Mesendoderm (in vitro differentiated cells): Measurements from ENCODE around the gene ATP2A3.
"Not testable (repeated sequence)": the region's sequence is repeated elsewhere in the genome, so short reads cannot be mapped to it uniquely, and the experiment has no call there.

Experiments
- DNase-seq: peaks from one replicate; pipeline ENCODE4 v3.0.0; 2013
- H2AK5ac ChIP-seq: 2 replicates; pipeline ENCODE4 v1.6.1; 2013; ENCODE audit warnings: low read length, inconsistent platforms
- H2BK120ac ChIP-seq: 2 replicates; pipeline ENCODE4 v1.6.1; 2013; ENCODE audit warnings: low read depth, mild to moderate bottlenecking, low read length, moderate library complexity, mixed read lengths
- H2BK15ac ChIP-seq: replicated peaks from 2 replicates; pipeline ENCODE4 v1.6.1; 2013; ENCODE audit warnings: low read depth, mild to moderate bottlenecking, moderate library complexity
- H2BK5ac ChIP-seq: 2 replicates; pipeline ENCODE4 v1.6.1; 2013; ENCODE audit warnings: low read length, inconsistent platforms
- H3K18ac ChIP-seq: 2 replicates; pipeline ENCODE4 v1.6.1; 2013; ENCODE audit warnings: mild to moderate bottlenecking, low read length, mixed read lengths
- H3K23ac ChIP-seq: one replicate; pipeline ENCODE4 v1.6.1; 2013; ENCODE audit warnings: low read length
- H3K27ac ChIP-seq: 2 replicates; pipeline ENCODE4 v1.5.1; 2013; ENCODE audit warnings: low read depth, mild to moderate bottlenecking, inconsistent platforms, low read length, moderate library complexity
- H3K27me3 ChIP-seq: 2 replicates; pipeline ENCODE4 v1.6.1; 2013; ENCODE audit warnings: low read length, control low read depth, mild to moderate bottlenecking, inconsistent platforms; ENCODE audit not compliant: insufficient read depth, poor library complexity
- H3K36me3 ChIP-seq: 2 replicates; pipeline ENCODE4 v1.6.1; 2013; ENCODE audit warnings: low read length, inconsistent platforms; ENCODE audit not compliant: control insufficient read depth, insufficient read depth
- H3K4ac ChIP-seq: one replicate; pipeline ENCODE4 v1.6.1; 2013; ENCODE audit warnings: low read depth, mild to moderate bottlenecking, low read length, moderate library complexity
- H3K4me1 ChIP-seq: 2 replicates; pipeline ENCODE4 v1.6.1; 2013; ENCODE audit warnings: low read depth, low read length, inconsistent platforms; ENCODE audit not compliant: control insufficient read depth
- H3K4me2 ChIP-seq: 2 replicates; pipeline ENCODE4 v1.6.1; 2013; ENCODE audit warnings: low read length
- H3K4me3 ChIP-seq: 2 replicates; pipeline ENCODE4 v1.5.1; 2013; ENCODE audit warnings: mild to moderate bottlenecking, low read length
- H3K56ac ChIP-seq: one replicate; pipeline ENCODE4 v1.6.1; 2013; ENCODE audit warnings: low read length
- H3K79me1 ChIP-seq: 2 replicates; pipeline ENCODE4 v1.6.1; 2013; ENCODE audit warnings: low read length, inconsistent platforms
- H3K79me2 ChIP-seq: 2 replicates; pipeline ENCODE4 v1.6.1; 2013; ENCODE audit warnings: mild to moderate bottlenecking, low read length; ENCODE audit not compliant: control insufficient read depth, insufficient read depth
- H3K9ac ChIP-seq: 2 replicates; pipeline ENCODE4 v1.6.1; 2013; ENCODE audit warnings: low read length, inconsistent platforms
- H4K5ac ChIP-seq: one replicate; pipeline ENCODE4 v1.6.1; 2013; ENCODE audit warnings: low read length
- H4K8ac ChIP-seq: one replicate; pipeline ENCODE4 v1.6.1; 2013; ENCODE audit warnings: low read depth, mild to moderate bottlenecking, control low read depth, low read length, moderate library complexity
- WGBS: extraction: QIAGEN DNeasy Blood & Tissue Kit; methylation state at CpG from one replicate; pipeline ENCODE4 v1.1.7; 2013; ENCODE audit warnings: low lambda C conversion rate, missing lambda C conversion rate; ENCODE audit not compliant: insufficient coverage; ENCODE audit errors: extremely low coverage; 5-methylcytosine and 5-hydroxymethylcytosine counted together

ATP2A3 gene

DNA sequence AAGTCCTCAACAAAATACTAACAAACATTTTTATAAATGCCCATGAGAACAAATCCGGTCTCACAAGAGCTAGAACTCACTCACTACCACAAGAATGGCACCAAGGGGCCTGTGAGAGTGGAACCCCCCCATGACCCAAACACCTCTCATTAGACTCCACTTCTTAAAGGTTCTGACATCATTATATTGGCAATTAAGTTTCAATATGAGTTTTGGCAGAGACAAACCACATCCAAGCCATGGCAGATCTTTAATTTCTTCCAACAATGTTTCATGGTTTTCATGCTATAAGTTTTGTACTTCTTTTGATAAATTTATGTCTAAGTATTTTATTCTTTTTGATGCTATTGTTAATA lies 30.0 kb upstream of the ATP2A3 start:
- H3K4me1 ChIP-seq = no peaks in the 10 kb centered on the region
- no peak overlapping the region for H2BK15ac ChIP-seq
- no peak overlapping the region for H3K23ac ChIP-seq
- H3K79me1 ChIP-seq = no peaks in the 10 kb centered on the region
- no peak overlapping the region for H3K4me3 ChIP-seq
- no peak for DNase-seq
- no peaks in the 10 kb centered on the region for H3K79me2 ChIP-seq
- no peak overlapping the region for H4K5ac ChIP-seq
- no peaks in the 10 kb centered on the region for H3K36me3 ChIP-seq
- H3K4me2 ChIP-seq = no peak overlapping the region
- WGBS = no CpG with 5 or more reads among the region's 1 CpG
- H4K8ac ChIP-seq = no peak overlapping the region
- no peak overlapping the region for H2AK5ac ChIP-seq
- no peak overlapping the region for H3K4ac ChIP-seq
- no peak overlapping the region for H2BK5ac ChIP-seq
- H3K27ac ChIP-seq = no peak overlapping the region
- no peaks in the 10 kb centered on the region for H3K27me3 ChIP-seq
- no peak overlapping the region for H3K56ac ChIP-seq
- H3K9ac ChIP-seq = no peak overlapping the region
- no peak overlapping the region for H2BK120ac ChIP-seq
- no peak overlapping the region for H3K18ac ChIP-seq

DNA sequence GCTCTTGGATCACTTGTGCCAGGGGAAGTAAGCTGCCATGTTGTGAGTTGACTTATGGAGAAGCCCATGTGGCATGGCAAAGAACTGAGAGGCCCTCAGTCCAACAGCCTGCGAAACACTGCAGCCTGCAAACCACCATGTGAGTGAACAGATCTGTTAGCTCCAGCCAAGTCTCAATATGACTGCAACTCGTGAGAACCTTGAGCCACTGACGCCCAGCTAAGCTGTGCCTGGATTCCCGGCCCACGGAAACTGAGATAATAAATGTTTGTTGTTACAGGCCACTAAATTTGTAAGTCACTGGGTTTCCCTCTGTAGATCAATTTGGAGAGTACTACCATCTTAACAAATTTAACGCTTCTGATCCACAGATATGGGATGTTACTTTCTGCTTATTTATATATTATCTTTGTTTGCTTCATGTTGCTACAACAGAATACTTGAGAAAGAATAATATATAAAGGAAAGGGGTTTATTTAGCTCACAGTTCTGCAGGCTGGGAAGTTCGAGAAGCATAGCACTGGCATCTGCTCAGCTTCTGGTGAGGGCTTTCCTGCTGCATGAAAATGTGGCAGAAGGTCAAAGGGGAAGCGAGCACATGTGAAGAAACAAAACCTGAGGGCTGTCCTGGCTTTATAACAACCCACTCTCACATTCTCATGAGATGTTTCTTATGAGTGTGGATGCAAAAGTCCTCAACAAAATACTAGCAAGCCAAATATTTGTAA lies 29.4 kb upstream of the ATP2A3 start:
- Histone ChIP-seq H3K27me3 (no peaks in the 10 kb centered on the region), H2BK120ac (no peak overlapping the region), H3K4me3 (no peak overlapping the region), H2BK5ac (no peak overlapping the region), H4K8ac (no peak overlapping the region), H3K4ac (no peak overlapping the region), H3K9ac (no peak overlapping the region), H2AK5ac (no peak overlapping the region), H3K56ac (no peak overlapping the region), H3K79me1 (no peaks in the 10 kb centered on the region), H4K5ac (no peak overlapping the region), H3K79me2 (no peaks in the 10 kb centered on the region), H3K4me1 (no peaks in the 10 kb centered on the region), H3K4me2 (no peak overlapping the region), H2BK15ac (no peak overlapping the region), H3K18ac (no peak overlapping the region), H3K27ac (no peak overlapping the region), H3K23ac (no peak overlapping the region), H3K36me3 (no peaks in the 10 kb centered on the region)
- no CpG with 5 or more reads among the region's 8 CpGs for WGBS
- no peak for DNase-seq

DNA sequence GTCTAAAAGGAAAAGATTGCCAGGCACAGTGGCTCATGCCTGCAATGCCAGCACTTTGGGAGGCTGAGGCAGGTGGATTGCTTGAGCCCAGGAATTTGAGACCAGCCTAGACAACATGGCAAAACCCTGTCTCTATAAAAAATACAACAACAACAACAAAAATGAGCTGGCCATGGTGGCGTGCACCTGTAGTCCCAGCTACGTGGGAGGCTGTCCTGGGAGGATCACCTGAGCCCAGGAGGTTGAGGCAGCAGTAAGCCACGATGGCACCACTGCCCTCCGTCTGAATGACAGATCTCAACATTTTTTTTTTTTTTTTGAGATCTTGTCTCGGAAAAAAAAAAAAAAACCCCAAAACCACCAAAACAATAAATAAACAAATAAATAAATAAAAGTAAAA lies 28.1 kb upstream of the ATP2A3 start:
- H4K5ac ChIP-seq = no peak overlapping the region
- no peak overlapping the region for H3K23ac ChIP-seq
- no CpG with 5 or more reads among the region's 5 CpGs for WGBS
- no peak overlapping the region for H2BK120ac ChIP-seq
- no peak overlapping the region for H3K27ac ChIP-seq
- H3K27me3 ChIP-seq = no peaks in the 10 kb centered on the region
- no peak overlapping the region for H3K56ac ChIP-seq
- no peak overlapping the region for H3K4ac ChIP-seq
- no peak overlapping the region for H3K4me3 ChIP-seq
- no peak overlapping the region for H4K8ac ChIP-seq
- H2BK15ac ChIP-seq = no peak overlapping the region
- no peaks in the 10 kb centered on the region for H3K79me1 ChIP-seq
- H3K4me2 ChIP-seq = no peak overlapping the region
- H3K79me2 ChIP-seq = no peaks in the 10 kb centered on the region
- H3K4me1 ChIP-seq = no peaks in the 10 kb centered on the region
- no peak overlapping the region for H3K18ac ChIP-seq
- H3K9ac ChIP-seq = no peak overlapping the region
- no peak overlapping the region for H2BK5ac ChIP-seq
- DNase-seq = no peak
- H3K36me3 ChIP-seq = no peaks in the 10 kb centered on the region
- H2AK5ac ChIP-seq = no peak overlapping the region

DNA sequence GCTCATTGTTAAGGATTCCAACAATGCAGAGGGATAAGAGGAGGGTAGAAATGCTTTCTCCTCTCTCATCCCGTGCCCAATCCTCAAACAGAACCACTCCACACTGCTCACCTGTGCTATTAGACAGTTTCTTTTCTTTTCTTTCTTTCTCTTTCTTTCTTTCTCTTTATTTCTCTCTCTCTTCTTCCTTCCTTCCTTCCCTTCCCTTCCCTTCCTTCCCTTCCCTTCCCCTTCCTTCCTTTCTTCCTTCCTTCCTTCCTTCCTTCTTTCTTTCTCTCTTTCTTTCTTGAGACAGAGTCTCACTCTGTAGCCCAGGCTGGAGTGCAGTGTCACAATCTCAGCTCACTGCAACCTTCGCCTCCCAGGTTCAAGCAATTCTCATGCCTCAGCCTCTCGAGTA lies 27.5 kb upstream of the ATP2A3 start:
- H3K4me1 ChIP-seq, DNase-seq, H3K79me1 ChIP-seq, H3K23ac ChIP-seq, H3K27ac ChIP-seq, H4K5ac ChIP-seq, H4K8ac ChIP-seq, H3K18ac ChIP-seq, H3K4me2 ChIP-seq, H3K36me3 ChIP-seq, H2BK5ac ChIP-seq, H3K4ac ChIP-seq, H3K4me3 ChIP-seq, H2AK5ac ChIP-seq, H3K79me2 ChIP-seq, H2BK120ac ChIP-seq, H3K56ac ChIP-seq, H3K27me3 ChIP-seq, H3K9ac ChIP-seq, H2BK15ac ChIP-seq: not testable (repeated sequence)
- no CpG with 5 or more reads among the region's 3 CpGs for WGBS

DNA sequence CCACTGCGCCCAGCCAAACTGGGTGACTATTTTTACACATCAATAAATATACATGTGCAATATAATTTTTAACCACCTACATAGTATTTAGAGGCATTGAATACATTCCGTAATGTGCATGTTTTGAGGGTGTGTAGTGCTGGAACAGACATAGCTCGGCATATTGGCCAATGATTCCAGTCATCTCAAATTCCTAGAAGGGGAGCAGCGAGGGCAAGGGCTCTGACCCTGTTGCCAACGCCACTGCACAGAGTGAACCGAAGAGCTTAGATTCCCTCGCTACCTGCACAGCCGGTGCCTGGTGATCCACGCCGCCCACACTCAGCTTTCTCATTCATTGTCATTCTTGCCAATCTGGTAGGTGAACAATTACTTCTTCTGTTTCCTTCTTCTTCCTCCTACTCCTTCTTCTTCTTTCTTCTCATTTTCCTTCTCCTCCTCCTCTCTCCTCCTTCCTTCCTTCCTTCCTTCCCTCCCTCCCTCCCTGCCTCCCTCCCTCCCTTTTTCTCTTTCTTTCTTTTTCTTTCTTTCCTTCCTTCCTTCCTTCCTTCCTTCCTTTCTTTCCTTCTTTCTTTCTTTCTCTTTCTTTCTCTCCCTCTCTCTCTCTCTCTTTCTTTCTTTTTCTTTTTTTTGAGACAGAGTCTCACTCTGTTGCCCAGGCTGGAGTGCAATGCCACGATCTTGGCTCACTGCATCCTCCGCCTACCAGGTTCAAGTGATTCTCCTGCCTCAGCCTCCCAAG lies 26.3 kb upstream of the ATP2A3 start:
- no CpG with 5 or more reads among the region's 12 CpGs for WGBS
- no peak overlapping the region for H3K27ac ChIP-seq

More for the DNA sequence above, 26.3 kb upstream of the ATP2A3 start:
- DNase-seq = no peak
- H2BK5ac ChIP-seq = no peak overlapping the region
- H2BK120ac ChIP-seq = no peak overlapping the region
- no peak overlapping the region for H3K4me3 ChIP-seq
- no peaks in the 10 kb centered on the region for H3K27me3 ChIP-seq
- H3K4ac ChIP-seq = no peak overlapping the region
- H2AK5ac ChIP-seq = no peak overlapping the region
- H3K56ac ChIP-seq = no peak overlapping the region
- H3K4me2 ChIP-seq = no peak overlapping the region
- H4K8ac ChIP-seq = no peak overlapping the region
- H3K4me1 ChIP-seq = no peaks in the 10 kb centered on the region
- no peak overlapping the region for H3K9ac ChIP-seq
- H3K18ac ChIP-seq = no peak overlapping the region
- no peaks in the 10 kb centered on the region for H3K79me1 ChIP-seq
- no peak overlapping the region for H4K5ac ChIP-seq
- H2BK15ac ChIP-seq = no peak overlapping the region
- no peaks in the 10 kb centered on the region for H3K36me3 ChIP-seq
- H3K79me2 ChIP-seq = no peaks in the 10 kb centered on the region
- no peak overlapping the region for H3K23ac ChIP-seq
